Endothelial cell (in vitro differentiated cells): ENCODE data around the gene P3R3URF. TPM values are rescaled to one million over a fixed set of nuclear protein-coding genes. Genes with fewer than 3 reads are reported as not detected.
A peak's percentile ranks its signal among the peaks of the same experiment; 100 is the strongest.

Experiments used
- DNase-seq: peaks from one replicate; pipeline ENCODE4 v3.0.0; 2021; ENCODE audit warnings: low spot score
- H3K27ac Mint-ChIP-seq: one replicate; pipeline ENCODE4 v1.8.0; 2021; ENCODE audit warnings: mixed read lengths, inconsistent platforms; ENCODE audit not compliant: unreplicated experiment
- H3K27me3 Mint-ChIP-seq: one replicate; pipeline ENCODE4 v1.8.0; 2021; ENCODE audit warnings: mild to moderate bottlenecking, moderate library complexity, mixed read lengths, inconsistent platforms; ENCODE audit not compliant: unreplicated experiment
- H3K36me3 Mint-ChIP-seq: one replicate; pipeline ENCODE4 v1.8.0; 2021; ENCODE audit warnings: mild to moderate bottlenecking, low read depth, mixed read lengths, inconsistent platforms; ENCODE audit not compliant: unreplicated experiment
- H3K4me1 Mint-ChIP-seq: one replicate; pipeline ENCODE4 v1.8.0; 2021; ENCODE audit warnings: mild to moderate bottlenecking, mixed read lengths, inconsistent platforms; ENCODE audit not compliant: unreplicated experiment
- H3K4me3 Mint-ChIP-seq: one replicate; pipeline ENCODE4 v1.8.0; 2021; ENCODE audit warnings: mild to moderate bottlenecking, mixed read lengths, inconsistent platforms; ENCODE audit not compliant: unreplicated experiment
- H3K9me3 Mint-ChIP-seq: one replicate; pipeline ENCODE4 v1.8.0; 2021; ENCODE audit warnings: mixed read lengths, inconsistent platforms; ENCODE audit not compliant: unreplicated experiment
- CTCF ChIP-seq: fragments of 200-600 bp; sonication (generic); IDR thresholded peaks from one replicate; pipeline ENCODE4 v1.5.0; 2021; ENCODE audit warnings: antibody characterized with exemption; ENCODE audit not compliant: unreplicated experiment
- total RNA-seq: library from RNA; stranded (reverse); fragmentation: NEBNext Ultra II Directional; extraction: Animal tissue kit (Norgen Biotek cat#: 25700); gene quantifications from one replicate; pipeline ENCODE4 v1.2.1, GENCODE V29; 2021; ENCODE audit not compliant: unreplicated experiment

The P3R3URF gene
- total RNA-seq, 1 donor from 2014 or later, result not detected

DNA sequence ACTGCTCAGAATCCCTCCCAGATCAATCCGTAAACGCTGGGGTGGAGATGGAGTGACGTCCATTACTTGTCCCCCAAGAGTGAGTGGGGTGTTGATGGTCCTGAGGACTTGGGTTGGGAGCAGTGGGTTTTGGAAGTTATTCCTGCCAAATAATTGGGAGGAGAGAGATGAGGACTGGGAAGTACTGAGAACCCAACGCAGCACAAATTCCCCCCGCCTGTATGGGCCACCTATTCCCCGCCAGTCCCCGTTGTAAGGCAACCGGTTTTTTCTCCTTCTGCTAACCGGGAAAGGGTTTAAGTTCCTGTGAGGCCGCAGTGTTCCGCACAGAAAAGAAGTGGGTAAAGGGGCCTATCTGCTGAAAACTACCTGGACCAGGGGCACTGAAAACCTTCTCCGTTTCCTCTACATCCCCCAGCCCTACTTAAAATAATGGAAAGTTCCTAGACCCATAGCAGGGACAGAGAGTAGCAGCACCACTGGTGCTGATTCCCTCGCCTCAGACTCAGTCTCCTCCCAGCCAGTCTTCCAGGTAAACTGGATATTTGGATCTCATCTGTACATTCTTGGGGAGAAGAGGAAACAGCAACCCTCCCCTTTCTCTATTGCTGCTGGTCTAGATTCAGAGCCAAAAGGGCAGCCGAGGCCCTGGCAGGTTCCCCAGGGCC is 27.6 kb upstream of the P3R3URF start:
- TF ChIP-seq CTCF, result no peak
- no peak for DNase-seq
- Mint-ChIP-seq H3K4me3 (peak overlapping the region; percentile 86), H3K36me3 (no peaks in the 10 kb centered on the region), H3K9me3 (no peaks in the 10 kb centered on the region), H3K4me1 (peaks cover 15% of the 10 kb centered on the region), H3K27me3 (peaks cover 2% of the 10 kb centered on the region), H3K27ac (no peak overlapping the region)

GRCh38 chr1:46199233-46199749 is 23.0 kb upstream of the P3R3URF start:
- Mint-ChIP-seq H3K4me3 (no peak overlapping the region), H3K36me3 (peaks cover 19% of the 10 kb centered on the region), H3K9me3 (no peaks in the 10 kb centered on the region), H3K27ac (no peak overlapping the region), H3K4me1 (peaks cover 15% of the 10 kb centered on the region), H3K27me3 (peaks cover 4% of the 10 kb centered on the region)
- no peak for DNase-seq
- TF ChIP-seq CTCF, result no peak

- H3K4me3 Mint-ChIP-seq, result peak within 1 kb of the TSS; percentile 89
- no peaks in the 10 kb centered on the region for H3K9me3 Mint-ChIP-seq
- peaks cover 22% of the 10 kb centered on the region for H3K36me3 Mint-ChIP-seq
- no peak within 1 kb of the TSS for H3K27ac Mint-ChIP-seq
- peaks cover 4% of the 10 kb centered on the region for H3K27me3 Mint-ChIP-seq
- peak; percentile 72 for DNase-seq
- peaks cover 12% of the 10 kb centered on the region for H3K4me1 Mint-ChIP-seq
- no peak for TF ChIP-seq CTCF
Observed at GRCh38 chr1:46197964-46198811, 21.9 kb upstream of the P3R3URF start, which contains the start of gene POMGNT1. POMGNT1 (minus strand) TSS chr1:46198434; CDS start chr1:46197821, 613 bp downstream.

GRCh38 chr1:46197560-46197963 is 21.3 kb upstream of the P3R3URF start:
- peaks cover 6% of the 10 kb centered on the region for H3K27me3 Mint-ChIP-seq
- no peaks in the 10 kb centered on the region for H3K9me3 Mint-ChIP-seq
- H3K4me1 Mint-ChIP-seq, result peaks cover 7% of the 10 kb centered on the region
- no peak for TF ChIP-seq CTCF
- H3K36me3 Mint-ChIP-seq, result peaks cover 26% of the 10 kb centered on the region
- DNase-seq, result no peak
- H3K27ac Mint-ChIP-seq, result no peak overlapping the region
- peak overlapping the region; percentile 89 for H3K4me3 Mint-ChIP-seq
